NCI-H69 (cell line): ENCODE measurements around the gene PRB4.
"Not testable (repeated sequence)": the region's sequence is repeated elsewhere in the genome, so short reads cannot be mapped to it uniquely, and the experiment has no call there.

Experiments
- DNase-seq: peaks from one replicate; lab custom pipeline; 2025; lab: John Stamatoyannopoulos, UW

PRB4 gene

GRCh38 chr12:11310336-11310735 lies at the start of gene PRB4:
Gene PRB4 (minus strand): TSS chr12:11310436. CDS start chr12:11310398, 38 bp downstream.
- DNase-seq = no peak

- not testable (repeated sequence) for DNase-seq
Observed at GRCh38 chr12:11351736-11352135, 41.5 kb upstream of the PRB4 start.

- DNase-seq = no peak
Observed at GRCh38 chr12:11348439-11348838, 38.2 kb upstream of the PRB4 start.

- DNase-seq = no peak
Observed at GRCh38 chr12:11347810-11348209, 37.6 kb upstream of the PRB4 start.

GRCh38 chr12:11344500-11344899 lies 34.3 kb upstream of the PRB4 start:
- DNase-seq = no peak

GRCh38 chr12:11324426-11324825 lies 14.2 kb upstream of the PRB4 start:
- no peak for DNase-seq

GRCh38 chr12:11321980-11322379 lies 11.7 kb upstream of the PRB4 start:
- no peak for DNase-seq

- no peak for DNase-seq
Observed at GRCh38 chr12:11307143-11307542, 3.1 kb downstream of the PRB4 start.

- no peak for DNase-seq
Observed at GRCh38 chr12:11273449-11273848, 36.8 kb downstream of the PRB4 start.

GRCh38 chr12:11269607-11270006 lies 40.6 kb downstream of the PRB4 start, which contains the start of gene PRB3:
Gene PRB3 (minus strand): TSS chr12:11269707. CDS start chr12:11269669, 38 bp downstream.
- DNase-seq = no peak

- DNase-seq = no peak
Observed at GRCh38 chr12:11264501-11264900, 45.7 kb downstream of the PRB4 start.
